ENCODE results near the gene KCTD21. TPM values are rescaled to one million over a fixed set of nuclear protein-coding genes. Genes with fewer than 3 reads are reported as not detected.
"Not testable (repeated sequence)": the region's sequence is repeated elsewhere in the genome, so short reads cannot be mapped to it uniquely, and the experiment has no call there.

KCTD21 gene
- polyA plus RNA-seq, 10 donors, result 5.9 to 7.4 (median 6.7) TPM

- no peak for DNase-seq
These were observed 11.8 kb downstream of the KCTD21 start for GRCh38 chr11:78176605-78177141.

- DNase-seq, result not testable (repeated sequence)
These were observed 12.6 kb downstream of the KCTD21 start for GRCh38 chr11:78175862-78176261.

- no peak for DNase-seq
These were observed 16.5 kb downstream of the KCTD21 start for GRCh38 chr11:78171951-78172350.

- DNase-seq, result no peak
These were observed 17.4 kb downstream of the KCTD21 start for GRCh38 chr11:78170874-78171549.

- DNase-seq, result no peak
These were observed 18.0 kb downstream of the KCTD21 start for GRCh38 chr11:78170413-78170812.

- peak; percentile 55 to 82 (median 73) for DNase-seq
These were observed 19.6 kb downstream of the KCTD21 start for GRCh38 chr11:78168539-78169477.

- DNase-seq, result no peak
These were observed 21.5 kb downstream of the KCTD21 start for GRCh38 chr11:78166855-78167469.

GRCh38 chr11:78164471-78164870, 24.0 kb downstream of the KCTD21 start:
- DNase-seq, result no peak

GRCh38 chr11:78163828-78164227, 24.6 kb downstream of the KCTD21 start:
- DNase-seq, result no peak

GRCh38 chr11:78161962-78162371, 26.5 kb downstream of the KCTD21 start:
- peak in 1 of 3 donors; percentile 45 for DNase-seq

- no peak for DNase-seq
These were observed 27.1 kb downstream of the KCTD21 start for GRCh38 chr11:78161346-78161745.

GRCh38 chr11:78160557-78160956, 27.9 kb downstream of the KCTD21 start:
- no peak for DNase-seq

- no peak for DNase-seq
These were observed 29.3 kb downstream of the KCTD21 start for GRCh38 chr11:78158987-78159652.

GRCh38 chr11:78156127-78156844, 32.1 kb downstream of the KCTD21 start:
- DNase-seq, result peak in 1 of 3 donors; percentile 13

- DNase-seq, result no peak
These were observed 36.6 kb downstream of the KCTD21 start for GRCh38 chr11:78151804-78152203.

- no peak for DNase-seq
These were observed 37.7 kb downstream of the KCTD21 start for GRCh38 chr11:78150754-78151153.

GRCh38 chr11:78150346-78150745, 38.1 kb downstream of the KCTD21 start:
- no peak for DNase-seq

GRCh38 chr11:78149646-78150045, 38.8 kb downstream of the KCTD21 start:
- peak in 1 of 3 donors; percentile 13 for DNase-seq

- DNase-seq, result no peak
These were observed 40.6 kb downstream of the KCTD21 start for GRCh38 chr11:78147807-78148206.

- no peak for DNase-seq
These were observed 42.9 kb downstream of the KCTD21 start for GRCh38 chr11:78145511-78146025.
